Large intestine (tissue), 3 donors: ENCODE results near the gene CNTNAP2. TPM values are rescaled to one million over a fixed set of nuclear protein-coding genes. Genes with fewer than 3 reads are reported as not detected.

Experiments
- DNase-seq, 2 donors: peaks; one replicate each; pipeline versions ENCODE4 v3.0.0 to v3.0.0-alpha.2; 2013
- H3K27ac ChIP-seq: one replicate; pipeline ENCODE4 v1.5.1; 2013; ENCODE audit warnings: low read length
- H3K27me3 ChIP-seq: 2 replicates; pipeline ENCODE4 v1.6.1; 2013; ENCODE audit warnings: low read length; ENCODE audit not compliant: control insufficient read depth, insufficient read depth
- H3K36me3 ChIP-seq: 2 replicates; pipeline ENCODE4 v1.6.1; 2013; ENCODE audit warnings: low read length; ENCODE audit not compliant: control insufficient read depth, insufficient read depth
- H3K4me1 ChIP-seq: one replicate; pipeline ENCODE4 v1.6.1; 2013; ENCODE audit warnings: low read length; ENCODE audit not compliant: control insufficient read depth, insufficient read depth
- H3K4me3 ChIP-seq: one replicate; pipeline ENCODE4 v1.5.1; 2013; ENCODE audit warnings: low read length
- H3K9me3 ChIP-seq: one replicate; pipeline ENCODE4 v1.6.1; 2013; ENCODE audit warnings: mild to moderate bottlenecking, low read depth, low read length, moderate library complexity; ENCODE audit not compliant: control insufficient read depth
- WGBS: methylation state at CpG from one replicate; pipeline ENCODE4 v1.1.5; 2013; ENCODE audit warnings: low lambda C conversion rate; ENCODE audit not compliant: insufficient coverage; 5-methylcytosine and 5-hydroxymethylcytosine counted together
- polyA plus RNA-seq: library from polyadenylated mRNA; unstranded; fragments of 120-200 nt; gene quantifications from one replicate; pipeline ENCODE4 v1.2.1, GENCODE V29; 2013

CNTNAP2 gene
- polyA plus RNA-seq, 1 donor = 12.9 TPM

GRCh38 chr7:147829016-147829415 lies 1712.4 kb downstream of the CNTNAP2 start:
- Histone ChIP-seq H3K27me3 (no peaks in the 10 kb centered on the region), H3K27ac (no peak overlapping the region), H3K36me3 (no peaks in the 10 kb centered on the region), H3K9me3 (no peaks in the 10 kb centered on the region), H3K4me1 (no peaks in the 10 kb centered on the region), H3K4me3 (no peak overlapping the region)
- no peak for DNase-seq
- 100% methylated on average over 2 of the region's 2 CpGs for WGBS

- 70% methylated on average over 2 of the region's 6 CpGs for WGBS
Observed at GRCh38 chr7:147833557-147833956, 1717.0 kb downstream of the CNTNAP2 start.

GRCh38 chr7:147833970-147834369 lies 1717.4 kb downstream of the CNTNAP2 start:
- no peak overlapping the region for H3K4me3 ChIP-seq
- DNase-seq = no peak
- H3K27ac ChIP-seq = no peak overlapping the region
- H3K36me3 ChIP-seq = no peaks in the 10 kb centered on the region
- H3K9me3 ChIP-seq = no peaks in the 10 kb centered on the region
- no peaks in the 10 kb centered on the region for H3K27me3 ChIP-seq
- no peaks in the 10 kb centered on the region for H3K4me1 ChIP-seq
- WGBS = no CpG with 5 or more reads among the region's 1 CpG

More at GRCh38 chr7:147833557-147833956, 1717.0 kb downstream of the CNTNAP2 start:
- H3K27me3 ChIP-seq = no peaks in the 10 kb centered on the region
- no peaks in the 10 kb centered on the region for H3K36me3 ChIP-seq
- no peak for DNase-seq
- no peaks in the 10 kb centered on the region for H3K9me3 ChIP-seq
- H3K27ac ChIP-seq = no peak overlapping the region
- H3K4me1 ChIP-seq = no peaks in the 10 kb centered on the region
- no peak overlapping the region for H3K4me3 ChIP-seq

GRCh38 chr7:147852833-147853232 lies 1736.2 kb downstream of the CNTNAP2 start:
- Histone ChIP-seq H3K4me3 (no peak overlapping the region), H3K4me1 (no peaks in the 10 kb centered on the region), H3K27ac (no peak overlapping the region), H3K27me3 (no peaks in the 10 kb centered on the region), H3K9me3 (no peaks in the 10 kb centered on the region), H3K36me3 (no peaks in the 10 kb centered on the region)
- DNase-seq = no peak

GRCh38 chr7:147857152-147858140 lies 1740.8 kb downstream of the CNTNAP2 start:
- Histone ChIP-seq H3K9me3 (no peaks in the 10 kb centered on the region), H3K27ac (no peak overlapping the region), H3K4me1 (no peaks in the 10 kb centered on the region), H3K36me3 (no peaks in the 10 kb centered on the region), H3K27me3 (no peaks in the 10 kb centered on the region), H3K4me3 (no peak overlapping the region)
- WGBS = 84% methylated on average over 3 of the region's 8 CpGs
- DNase-seq = no peak

GRCh38 chr7:147858421-147858820 lies 1741.8 kb downstream of the CNTNAP2 start:
- H3K4me1 ChIP-seq = no peaks in the 10 kb centered on the region
- H3K4me3 ChIP-seq = no peak overlapping the region
- WGBS = 83% methylated on average over 1 of the region's 3 CpGs
- no peak for DNase-seq
- no peaks in the 10 kb centered on the region for H3K9me3 ChIP-seq
- H3K27me3 ChIP-seq = no peaks in the 10 kb centered on the region
- H3K27ac ChIP-seq = no peak overlapping the region
- H3K36me3 ChIP-seq = no peaks in the 10 kb centered on the region

GRCh38 chr7:147859033-147859432 lies 1742.4 kb downstream of the CNTNAP2 start:
- H3K27me3 ChIP-seq = no peaks in the 10 kb centered on the region
- H3K4me1 ChIP-seq = no peaks in the 10 kb centered on the region
- DNase-seq = no peak
- no peak overlapping the region for H3K27ac ChIP-seq
- H3K36me3 ChIP-seq = no peaks in the 10 kb centered on the region
- H3K4me3 ChIP-seq = no peak overlapping the region
- no peaks in the 10 kb centered on the region for H3K9me3 ChIP-seq
- 80% methylated on average over 2 of the region's 4 CpGs for WGBS

- H3K27me3 ChIP-seq = no peaks in the 10 kb centered on the region
- H3K36me3 ChIP-seq = no peaks in the 10 kb centered on the region
- no peak overlapping the region for H3K27ac ChIP-seq
- no peak for DNase-seq
- H3K9me3 ChIP-seq = no peaks in the 10 kb centered on the region
- no peaks in the 10 kb centered on the region for H3K4me1 ChIP-seq
- H3K4me3 ChIP-seq = no peak overlapping the region
Observed at GRCh38 chr7:147859486-147859885, 1742.9 kb downstream of the CNTNAP2 start.

- H3K9me3 ChIP-seq = no peaks in the 10 kb centered on the region
- H3K27ac ChIP-seq = no peak overlapping the region
- 83% methylated on average over 1 of the region's 1 CpG for WGBS
- H3K4me1 ChIP-seq = no peaks in the 10 kb centered on the region
- no peak overlapping the region for H3K4me3 ChIP-seq
- H3K27me3 ChIP-seq = no peaks in the 10 kb centered on the region
- no peak for DNase-seq
- H3K36me3 ChIP-seq = no peaks in the 10 kb centered on the region
Observed at GRCh38 chr7:147861058-147861716, 1744.6 kb downstream of the CNTNAP2 start.

GRCh38 chr7:147861945-147862344 lies 1745.3 kb downstream of the CNTNAP2 start:
- no peak overlapping the region for H3K4me3 ChIP-seq
- 90% methylated on average over 2 of the region's 6 CpGs for WGBS

More at GRCh38 chr7:147861945-147862344, 1745.3 kb downstream of the CNTNAP2 start:
- H3K9me3 ChIP-seq = no peaks in the 10 kb centered on the region
- H3K4me1 ChIP-seq = no peaks in the 10 kb centered on the region
- H3K27ac ChIP-seq = no peak overlapping the region
- H3K27me3 ChIP-seq = no peaks in the 10 kb centered on the region
- no peak for DNase-seq
- no peaks in the 10 kb centered on the region for H3K36me3 ChIP-seq
